Spleen (tissue), 11 donors: ENCODE measurements around the gene TEAD1. TPM values are rescaled to one million over a fixed set of nuclear protein-coding genes. Genes with fewer than 3 reads are reported as not detected.

Experiments
- DNase-seq: peaks from one replicate; pipeline ENCODE4 v3.0.0-alpha.2; 2020
- H3K27ac ChIP-seq, 8 donors: fragments of 200-600 bp; sonication (generic) in 7 of 8; 1 replicate in 4 of 8; 2 replicates in 4 of 8; pipeline versions ENCODE4 v1.5.0 to v1.8.0; 2016 to 2021; ENCODE audit warnings: inconsistent platforms in 4 of 8, mild to moderate bottlenecking in 4 of 8, moderate library complexity in 1 of 8
- H3K27me3 ChIP-seq, 7 donors: fragments of 200-600 bp; sonication (generic) in 6 of 7; replicated peaks in 1 of 7; 1 replicate in 4 of 7; 2 replicates in 3 of 7; pipeline versions ENCODE4 v1.5.0 to v1.8.0; 2016 to 2021; ENCODE audit warnings: inconsistent platforms in 3 of 7, mild to moderate bottlenecking in 1 of 7
- H3K36me3 ChIP-seq, 6 donors: fragments of 200-600 bp; sonication (generic) in 5 of 6; 1 replicate in 4 of 6; 2 replicates in 2 of 6; pipeline versions ENCODE4 v1.5.0 to v1.8.0; 2016 to 2021; ENCODE audit warnings: inconsistent platforms in 2 of 6
- H3K4me1 ChIP-seq, 6 donors: fragments of 200-600 bp; sonication (generic) in 5 of 6; 1 replicate in 3 of 6; 2 replicates in 3 of 6; pipeline versions ENCODE4 v1.5.0 to v1.8.0; 2016 to 2021; ENCODE audit warnings: inconsistent platforms in 3 of 6
- H3K4me3 ChIP-seq, 8 donors: fragments of 200-600 bp; sonication (generic) in 7 of 8; 1 replicate in 4 of 8; 2 replicates in 4 of 8; pipeline versions ENCODE4 v1.5.0 to v1.8.0; 2016 to 2021; ENCODE audit warnings: inconsistent platforms in 4 of 8, mild to moderate bottlenecking in 4 of 8, moderate library complexity in 2 of 8
- H3K9me3 ChIP-seq, 8 donors: fragments of 200-600 bp; sonication (generic) in 7 of 8; 1 replicate in 4 of 8; 2 replicates in 4 of 8; pipeline versions ENCODE4 v1.5.0 to v1.8.0; 2016 to 2021; ENCODE audit warnings: inconsistent platforms in 4 of 8
- POLR2A ChIP-seq, 3 donors: fragments of 450-650 bp; IDR thresholded peaks; one replicate each; pipeline ENCODE4 v1.5.1; 2017; ENCODE audit warnings: antibody characterized with exemption in 3 of 3, mild to moderate bottlenecking in 1 of 3
- POLR2AphosphoS5 ChIP-seq, 3 donors: sonication (generic); formaldehyde crosslinking; IDR thresholded peaks; one replicate each; pipeline ENCODE4 v1.5.1; 2017; ENCODE audit warnings: antibody characterized with exemption in 3 of 3
- WGBS, 5 donors: extraction: QIAGEN DNeasy Blood & Tissue Kit in 3 of 5; methylation state at CpG; one replicate each; pipeline versions ENCODE4 v1.1.5 to v1.1.7; 2013 to 2018; 5-methylcytosine and 5-hydroxymethylcytosine counted together
- intact Hi-C: fragments of 100-400 bp; cut with DNase I; formaldehyde crosslinking; loops from one replicate; pipeline ENCODE4 v1.15.0; 2023; ENCODE audit warnings: low total_unique reads
- polyA plus RNA-seq, 3 donors: library from polyadenylated mRNA; stranded (reverse); fragments of 200-250 nt; gene quantifications; one replicate each; pipeline ENCODE4 v1.2.1, GENCODE V29; 2013
- total RNA-seq, 7 donors: library from RNA; depleted of rRNA in 3 of 7; stranded (reverse); fragments of >200 nt in 3 of 7; fragmentation: NEBNext Ultra II Directional in 4 of 7; extraction: Animal tissue kit (Norgen Biotek cat#: 25700) in 4 of 7; gene quantifications; one replicate each; pipeline versions ENCODE4 v1.1.0 to v1.2.1, GENCODE V29; 2016 to 2021
- TF ChIP-seq, protein P1 (sequence below), 11 experiments: fragments of 200-600 bp in 7 of 11; fragments of 450-650 bp in 4 of 11; sonication (generic) in 4 of 11; IDR thresholded peaks in 8 of 11; conservative IDR thresholded peaks in 3 of 11; 1 replicate in 7 of 11; 2 replicates in 4 of 11; pipeline versions ENCODE4 v1.4.0 to v1.8.0; 2016 to 2021; ENCODE audit warnings: antibody characterized with exemption in 11 of 11, inconsistent platforms in 4 of 11, mild to moderate bottlenecking in 1 of 11
- donor health status: healthy with polysubstance abuse.
- donor health status: DM: no; HTN: no; CAD: no; lungs with moderate emphysema.
- donor health status: DM: no; HTN: no; CAD: no.
- donor health status: Bipolar disorder and iron deficiency.
- donor health status: healthy.
- donor health status: DM: no; HTN: no; CAD: no.
- donor health status: DM: yes; HTN: yes; CAD: no.

Gene TEAD1
- total and polyA plus RNA-seq, 10 donors: 0.93 to 46.0 (median 18.6) TPM

DNA sequence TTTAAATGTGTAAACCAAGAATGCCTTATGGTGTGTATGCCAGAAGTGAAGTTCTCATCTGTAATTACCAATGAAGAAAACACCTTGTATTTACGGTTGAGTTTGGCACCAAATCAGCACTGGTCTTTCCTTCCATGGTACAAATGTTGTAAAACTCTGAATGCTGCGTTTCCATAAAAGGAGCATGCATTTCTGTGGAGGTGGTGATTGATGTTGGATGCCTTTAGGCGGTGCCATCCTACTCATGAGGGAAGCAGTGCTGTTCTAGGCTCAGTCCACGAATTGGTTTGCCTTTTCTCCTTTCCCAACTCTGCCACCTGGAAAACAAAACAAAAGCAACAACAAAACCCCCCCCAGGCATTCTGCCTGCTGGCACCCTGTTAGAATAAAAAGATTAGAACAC, 124.4 kb downstream of the TEAD1 start:
- no peak overlapping the region for H3K27ac ChIP-seq

DNA sequence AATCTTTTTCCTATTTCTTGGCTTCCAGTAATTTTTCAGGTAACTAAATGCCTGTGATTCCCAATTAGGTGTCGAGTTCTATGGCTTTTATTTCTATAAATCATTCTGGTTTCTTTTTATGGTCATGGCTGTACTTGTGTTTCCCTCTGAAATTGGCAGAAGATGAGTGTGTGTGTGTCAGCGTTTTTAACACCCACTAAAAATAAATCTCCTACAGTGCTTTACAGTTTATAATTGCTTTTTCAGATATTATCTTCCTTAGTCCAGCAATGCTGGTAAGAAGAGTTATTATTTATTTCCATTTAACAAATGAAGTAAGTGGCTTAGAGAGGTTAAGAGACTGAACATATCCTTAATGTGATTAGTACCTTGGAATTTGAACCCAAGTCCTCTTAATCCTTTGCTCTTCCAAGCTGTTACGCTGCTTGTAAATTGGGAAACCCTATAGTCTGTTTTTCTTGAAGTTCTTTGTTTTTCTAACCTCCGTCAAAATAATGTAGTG, 125.2 kb downstream of the TEAD1 start:
- intact Hi-C loops: no loop called here
- TF ChIP-seq POLR2AphosphoS5 (IDR thresholded peaks at IDR 0.05) (no peak), POLR2A (IDR thresholded peaks at IDR 0.05) (no peak)
- TF ChIP-seq, protein P1, sequence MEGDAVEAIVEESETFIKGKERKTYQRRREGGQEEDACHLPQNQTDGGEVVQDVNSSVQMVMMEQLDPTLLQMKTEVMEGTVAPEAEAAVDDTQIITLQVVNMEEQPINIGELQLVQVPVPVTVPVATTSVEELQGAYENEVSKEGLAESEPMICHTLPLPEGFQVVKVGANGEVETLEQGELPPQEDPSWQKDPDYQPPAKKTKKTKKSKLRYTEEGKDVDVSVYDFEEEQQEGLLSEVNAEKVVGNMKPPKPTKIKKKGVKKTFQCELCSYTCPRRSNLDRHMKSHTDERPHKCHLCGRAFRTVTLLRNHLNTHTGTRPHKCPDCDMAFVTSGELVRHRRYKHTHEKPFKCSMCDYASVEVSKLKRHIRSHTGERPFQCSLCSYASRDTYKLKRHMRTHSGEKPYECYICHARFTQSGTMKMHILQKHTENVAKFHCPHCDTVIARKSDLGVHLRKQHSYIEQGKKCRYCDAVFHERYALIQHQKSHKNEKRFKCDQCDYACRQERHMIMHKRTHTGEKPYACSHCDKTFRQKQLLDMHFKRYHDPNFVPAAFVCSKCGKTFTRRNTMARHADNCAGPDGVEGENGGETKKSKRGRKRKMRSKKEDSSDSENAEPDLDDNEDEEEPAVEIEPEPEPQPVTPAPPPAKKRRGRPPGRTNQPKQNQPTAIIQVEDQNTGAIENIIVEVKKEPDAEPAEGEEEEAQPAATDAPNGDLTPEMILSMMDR (IDR thresholded peaks at IDR 0.05 in 8 of 11, conservative IDR thresholded peaks at IDR 0.05 in 3 of 11): no peak
- WGBS, 5 donors: 46 to 68% (median 59%) methylated on average over 4 of the region's 4 CpGs
- peaks cover 0 to 6% (median 0%) of the 10 kb centered on the region in 6 donors for H3K4me1 ChIP-seq
- H3K27ac ChIP-seq: no peak overlapping the region
- H3K4me3 ChIP-seq: no peak overlapping the region
- H3K9me3 ChIP-seq: no peaks in the 10 kb centered on the region
- H3K27me3 ChIP-seq: peaks cover 0 to 44% (median 0%) of the 10 kb centered on the region in 7 donors
- H3K36me3 ChIP-seq: no peaks in the 10 kb centered on the region
- DNase-seq: no peak

More for the DNA sequence above, 124.4 kb downstream of the TEAD1 start:
- intact Hi-C loops: no loop called here
- Histone ChIP-seq H3K9me3 (no peaks in the 10 kb centered on the region), H3K27me3 (peaks cover 0 to 37% (median 0%) of the 10 kb centered on the region in 7 donors), H3K4me1 (peaks cover 0 to 6% (median 0%) of the 10 kb centered on the region in 6 donors), H3K36me3 (no peaks in the 10 kb centered on the region), H3K4me3 (no peak overlapping the region)
- 65 to 87% (median 79%) methylated on average over 4 of the region's 4 CpGs for WGBS, 5 donors
- TF ChIP-seq, protein P1 (IDR thresholded peaks at IDR 0.05 in 8 of 11, conservative IDR thresholded peaks at IDR 0.05 in 3 of 11): no peak
- TF ChIP-seq POLR2AphosphoS5 (IDR thresholded peaks at IDR 0.05) (no peak), POLR2A (IDR thresholded peaks at IDR 0.05) (no peak)
- no peak for DNase-seq

DNA sequence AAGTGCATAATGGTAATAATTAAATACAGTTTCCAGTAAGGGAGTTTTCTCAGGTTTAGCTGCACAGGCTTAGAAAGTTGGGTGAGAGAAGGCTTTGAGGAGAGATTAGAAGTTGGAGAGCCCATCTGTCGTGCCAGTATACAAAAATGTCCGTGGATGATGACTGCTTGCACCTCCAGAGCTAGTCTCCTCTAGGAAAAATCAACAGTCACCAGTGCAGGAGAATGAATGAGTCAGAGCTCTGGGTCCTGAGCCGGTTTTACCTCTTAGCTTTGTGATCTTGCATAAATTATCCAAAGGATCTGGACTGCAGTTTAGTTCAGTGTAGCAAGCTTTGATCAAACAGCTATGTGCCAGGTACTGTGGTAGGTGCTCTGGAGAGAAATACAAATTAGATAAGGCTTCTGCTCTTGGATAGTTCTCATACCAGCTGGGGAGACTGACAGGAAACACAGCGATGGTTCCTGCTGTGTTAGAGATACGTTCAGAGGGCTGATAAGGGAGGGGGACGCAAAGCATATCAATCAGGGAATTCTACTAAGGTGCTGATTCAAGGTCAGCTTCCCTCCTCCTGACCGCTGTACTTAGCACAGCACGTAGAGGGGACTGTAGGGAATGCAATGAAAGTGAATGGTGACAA, 125.9 kb downstream of the TEAD1 start:
- Histone ChIP-seq H3K4me3 (no peak overlapping the region), H3K27ac (no peak overlapping the region), H3K9me3 (no peaks in the 10 kb centered on the region), H3K27me3 (peaks cover 0 to 44% (median 0%) of the 10 kb centered on the region in 7 donors), H3K36me3 (no peaks in the 10 kb centered on the region), H3K4me1 (peaks cover 0 to 6% (median 0%) of the 10 kb centered on the region in 6 donors)
- 14 to 19% (median 18%) methylated on average over 8 of the region's 8 CpGs for WGBS, 5 donors
- intact Hi-C loops: no loop called here
- TF ChIP-seq POLR2A (IDR thresholded peaks at IDR 0.05): no peak
- no peak for TF ChIP-seq POLR2AphosphoS5 (IDR thresholded peaks at IDR 0.05)
- TF ChIP-seq, protein P1 (IDR thresholded peaks at IDR 0.05 in 8 of 11, conservative IDR thresholded peaks at IDR 0.05 in 3 of 11): no peak
- no peak for DNase-seq

DNA sequence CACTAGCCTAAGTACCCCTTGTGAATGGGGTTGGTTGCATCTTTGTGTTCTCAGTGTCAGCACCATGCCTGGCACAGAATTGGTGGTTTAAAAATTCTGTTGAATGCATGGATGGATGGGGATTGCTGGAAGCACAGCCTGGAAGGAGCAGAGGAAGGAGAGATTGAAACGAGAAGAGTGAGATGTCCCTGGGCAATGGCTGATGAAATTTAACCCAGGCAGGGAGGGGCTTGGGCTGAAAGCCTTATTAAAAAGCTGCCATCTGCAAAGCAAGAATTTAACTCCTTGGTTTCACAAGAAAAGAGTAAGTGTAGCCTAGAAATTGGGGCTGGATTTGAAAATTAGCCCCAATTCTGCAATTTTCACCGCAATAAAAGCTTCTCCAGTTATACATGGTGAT, 126.7 kb downstream of the TEAD1 start:
- peaks cover 0 to 44% (median 0%) of the 10 kb centered on the region in 7 donors for H3K27me3 ChIP-seq
- H3K4me3 ChIP-seq: no peak overlapping the region
- DNase-seq: no peak
- no peak overlapping the region for H3K27ac ChIP-seq
- 31 to 66% (median 48%) methylated on average over 2 of the region's 2 CpGs for WGBS, 5 donors
- no peaks in the 10 kb centered on the region for H3K9me3 ChIP-seq
- H3K36me3 ChIP-seq: no peaks in the 10 kb centered on the region
- TF ChIP-seq, protein P1 (IDR thresholded peaks at IDR 0.05 in 8 of 11, conservative IDR thresholded peaks at IDR 0.05 in 3 of 11): no peak
- no peak for TF ChIP-seq POLR2AphosphoS5 (IDR thresholded peaks at IDR 0.05)
- no peak for TF ChIP-seq POLR2A (IDR thresholded peaks at IDR 0.05)
- H3K4me1 ChIP-seq: peaks cover 0 to 6% (median 0%) of the 10 kb centered on the region in 6 donors
- intact Hi-C loops: no loop called here
